Effector memory CD8-positive, alpha-beta T cell (primary cell): Measurements from ENCODE around the gene SCRG1.
A peak's percentile ranks its signal among the peaks of the same experiment; 100 is the strongest.

Experiments used
- ATAC-seq: fragments of 150-1000 bp; cut with Tn5 transposase; replicated peaks from 2 replicates; pipeline ENCODE4 v1.10.0; 2021; ENCODE audit warnings: mild to moderate bottlenecking, moderate library complexity
- DNase-seq, 3 experiments: peaks; one replicate each; pipeline ENCODE4 v3.0.0; 2021
- H3K27ac Mint-ChIP-seq, 2 donors: one replicate each; pipeline ENCODE4 v1.8.0; 2022; ENCODE audit warnings: mild to moderate bottlenecking in 2 of 2, mixed read lengths in 2 of 2, moderate library complexity in 2 of 2
- H3K27me3 Mint-ChIP-seq, 2 donors: one replicate each; pipeline ENCODE4 v1.8.0; 2022; ENCODE audit warnings: mixed read lengths in 2 of 2
- H3K36me3 Mint-ChIP-seq: one replicate; pipeline ENCODE4 v1.8.0; 2022; ENCODE audit warnings: mild to moderate bottlenecking, moderate library complexity, mixed read lengths; ENCODE audit not compliant: insufficient read depth
- H3K4me1 Mint-ChIP-seq, 2 donors: one replicate each; pipeline ENCODE4 v1.8.0; 2022; ENCODE audit warnings: low read depth in 2 of 2, mixed read lengths in 2 of 2
- H3K4me3 Mint-ChIP-seq, 2 donors: one replicate each; pipeline ENCODE4 v1.8.0; 2022; ENCODE audit warnings: mild to moderate bottlenecking in 2 of 2, mixed read lengths in 2 of 2, moderate library complexity in 2 of 2
- H3K9me3 Mint-ChIP-seq, 2 donors: one replicate each; pipeline ENCODE4 v1.8.0; 2022; ENCODE audit warnings: mixed read lengths in 2 of 2
- total RNA-seq, 9 experiments: gene quantifications; one replicate each; lab custom pipeline; 2026; lab: John Stamatoyannopoulos, UW

SCRG1 gene
- 0 to 0.06 (median 0) reads per million in 9 experiments for total RNA-seq

- Mint-ChIP-seq H3K36me3 (no peaks in the 10 kb centered on the region), H3K4me3 (no peak within 1 kb of the TSS), H3K27me3 (no peaks in the 10 kb centered on the region)
Measured at GRCh38 chr4:173398779-173399415, at the start of gene SCRG1. Gene SCRG1 (minus strand): TSS chr4:173399116. CDS start chr4:173391414, 7,702 bp downstream.

GRCh38 chr4:173448103-173448502 lies 49.2 kb upstream of the SCRG1 start:
- ATAC-seq (no peak), DNase-seq (no peak)
- peaks cover 0 to 10% of the 10 kb centered on the region in 2 donors for H3K27me3 Mint-ChIP-seq
- H3K9me3 Mint-ChIP-seq, result no peaks in the 10 kb centered on the region
- H3K4me3 Mint-ChIP-seq, result no peak overlapping the region
- no peaks in the 10 kb centered on the region for H3K4me1 Mint-ChIP-seq
- H3K36me3 Mint-ChIP-seq, result no peaks in the 10 kb centered on the region
- no peak overlapping the region for H3K27ac Mint-ChIP-seq

More at GRCh38 chr4:173398779-173399415, at the start of gene SCRG1:
- ATAC-seq (no peak), DNase-seq (no peak)
- H3K9me3 Mint-ChIP-seq, result no peaks in the 10 kb centered on the region
- no peak within 1 kb of the TSS for H3K27ac Mint-ChIP-seq
- no peaks in the 10 kb centered on the region for H3K4me1 Mint-ChIP-seq

- H3K27ac Mint-ChIP-seq, result no peak overlapping the region
- no peaks in the 10 kb centered on the region for H3K9me3 Mint-ChIP-seq
- H3K4me1 Mint-ChIP-seq, result no peaks in the 10 kb centered on the region
- H3K27me3 Mint-ChIP-seq, result peaks cover 0 to 10% of the 10 kb centered on the region in 2 donors
- no peak for ATAC-seq
- no peak overlapping the region for H3K4me3 Mint-ChIP-seq
- H3K36me3 Mint-ChIP-seq, result no peaks in the 10 kb centered on the region
- DNase-seq, result no peak
Measured at GRCh38 chr4:173446416-173446815, 47.5 kb upstream of the SCRG1 start.

- no peaks in the 10 kb centered on the region for H3K9me3 Mint-ChIP-seq
- H3K4me3 Mint-ChIP-seq, result no peak overlapping the region
- H3K4me1 Mint-ChIP-seq, result no peaks in the 10 kb centered on the region
- DNase-seq, result no peak
- no peak for ATAC-seq
- no peak overlapping the region for H3K27ac Mint-ChIP-seq
- no peaks in the 10 kb centered on the region for H3K27me3 Mint-ChIP-seq
- no peaks in the 10 kb centered on the region for H3K36me3 Mint-ChIP-seq
Measured at GRCh38 chr4:173443121-173443520, 44.2 kb upstream of the SCRG1 start.

GRCh38 chr4:173442223-173442932 lies 43.5 kb upstream of the SCRG1 start:
- DNase-seq (no peak), ATAC-seq (no peak)
- Mint-ChIP-seq H3K4me1 (no peaks in the 10 kb centered on the region), H3K27me3 (no peaks in the 10 kb centered on the region), H3K4me3 (no peak overlapping the region), H3K9me3 (no peaks in the 10 kb centered on the region), H3K36me3 (no peaks in the 10 kb centered on the region), H3K27ac (no peak overlapping the region)

- Mint-ChIP-seq H3K9me3 (no peaks in the 10 kb centered on the region), H3K4me1 (peaks cover 0 to 1% of the 10 kb centered on the region in 2 donors), H3K36me3 (no peaks in the 10 kb centered on the region), H3K4me3 (no peak overlapping the region), H3K27me3 (no peaks in the 10 kb centered on the region), H3K27ac (no peak overlapping the region)
- ATAC-seq (no peak), DNase-seq (no peak)
Measured at GRCh38 chr4:173440888-173441287, 42.0 kb upstream of the SCRG1 start.

GRCh38 chr4:173436771-173437265 lies 37.9 kb upstream of the SCRG1 start:
- Mint-ChIP-seq H3K27ac (no peak overlapping the region), H3K36me3 (no peaks in the 10 kb centered on the region), H3K4me1 (peaks cover 0 to 4% of the 10 kb centered on the region in 2 donors), H3K9me3 (no peaks in the 10 kb centered on the region), H3K27me3 (no peaks in the 10 kb centered on the region), H3K4me3 (no peak overlapping the region)
- no peak for ATAC-seq
- DNase-seq, result no peak

GRCh38 chr4:173436149-173436579 lies 37.2 kb upstream of the SCRG1 start:
- Mint-ChIP-seq H3K4me1 (peaks cover 0 to 4% of the 10 kb centered on the region in 2 donors), H3K9me3 (no peaks in the 10 kb centered on the region), H3K27me3 (no peaks in the 10 kb centered on the region), H3K27ac (no peak overlapping the region), H3K4me3 (no peak overlapping the region), H3K36me3 (no peaks in the 10 kb centered on the region)
- DNase-seq, result no peak
- no peak for ATAC-seq

- Mint-ChIP-seq H3K4me3 (no peak overlapping the region), H3K4me1 (peaks cover 0 to 4% of the 10 kb centered on the region in 2 donors), H3K36me3 (no peaks in the 10 kb centered on the region), H3K27ac (no peak overlapping the region), H3K27me3 (no peaks in the 10 kb centered on the region), H3K9me3 (no peaks in the 10 kb centered on the region)
- ATAC-seq (no peak), DNase-seq (no peak)
Measured at GRCh38 chr4:173434231-173434630, 35.3 kb upstream of the SCRG1 start.

GRCh38 chr4:173433447-173433846 lies 34.5 kb upstream of the SCRG1 start:
- no peak for ATAC-seq
- no peak overlapping the region for H3K27ac Mint-ChIP-seq
- no peak overlapping the region for H3K4me3 Mint-ChIP-seq
- no peaks in the 10 kb centered on the region for H3K27me3 Mint-ChIP-seq
- no peaks in the 10 kb centered on the region for H3K36me3 Mint-ChIP-seq
- no peak for DNase-seq
- peaks cover 0 to 4% of the 10 kb centered on the region in 2 donors for H3K4me1 Mint-ChIP-seq
- H3K9me3 Mint-ChIP-seq, result no peaks in the 10 kb centered on the region

- Mint-ChIP-seq H3K36me3 (no peaks in the 10 kb centered on the region), H3K9me3 (no peaks in the 10 kb centered on the region), H3K4me1 (peaks cover 0 to 4% of the 10 kb centered on the region in 2 donors), H3K4me3 (no peak overlapping the region), H3K27me3 (no peaks in the 10 kb centered on the region), H3K27ac (peak overlapping the region in 1 of 2 donors; percentile 15)
- no peak for DNase-seq
- no peak for ATAC-seq
Measured at GRCh38 chr4:173432430-173432829, 33.5 kb upstream of the SCRG1 start.

- Mint-ChIP-seq H3K36me3 (no peaks in the 10 kb centered on the region), H3K4me1 (peaks cover 18 to 22% of the 10 kb centered on the region in 2 donors), H3K27me3 (no peaks in the 10 kb centered on the region), H3K4me3 (peak overlapping the region; percentile 44 to 56), H3K27ac (peak overlapping the region; percentile 72 to 83), H3K9me3 (no peaks in the 10 kb centered on the region)
- ATAC-seq (peak; percentile 59), DNase-seq (peak in 1 of 3 experiments; percentile 2)
Measured at GRCh38 chr4:173426064-173426463, 27.1 kb upstream of the SCRG1 start.

GRCh38 chr4:173424899-173425805 lies 26.2 kb upstream of the SCRG1 start:
- H3K27ac Mint-ChIP-seq, result peak overlapping the region; percentile 72 to 83
- H3K4me1 Mint-ChIP-seq, result peaks cover 22 to 25% of the 10 kb centered on the region in 2 donors
- DNase-seq, result no peak
- no peaks in the 10 kb centered on the region for H3K27me3 Mint-ChIP-seq
- peak overlapping the region; percentile 44 to 56 for H3K4me3 Mint-ChIP-seq
- H3K9me3 Mint-ChIP-seq, result no peaks in the 10 kb centered on the region
- ATAC-seq, result no peak
- no peaks in the 10 kb centered on the region for H3K36me3 Mint-ChIP-seq
